GM23338 (cell line): ENCODE data around the gene SLC30A7. TPM values are rescaled to one million over a fixed set of nuclear protein-coding genes. Genes with fewer than 3 reads are reported as not detected.

ENCODE experiments used
- ATAC-seq: fragments of 200-7000 bp; cut with Tn5 transposase; 3 replicates; pipeline ENCODE4 v1.9.1; 2020
- DNase-seq: peaks from one replicate; pipeline ENCODE4 v3.0.0-alpha.2; 2015; ENCODE audit warnings: low spot score
- H2AFZ ChIP-seq: fragments of 200-600 bp; sonication (generic); 2 replicates; pipeline ENCODE4 v1.8.0; 2016; ENCODE audit warnings: antibody characterized with exemption, mild to moderate bottlenecking, moderate library complexity
- H3F3A ChIP-seq: fragments of 200-600 bp; sonication (generic); replicated peaks from 2 replicates; pipeline ENCODE4 v1.8.0; 2017; ENCODE audit warnings: antibody characterized with exemption, mixed run types, low read depth
- H3K27ac ChIP-seq: fragments of 200-600 bp; sonication (generic); 2 replicates; pipeline ENCODE4 v1.6.1; 2016; ENCODE audit warnings: low read depth
- H3K27me3 ChIP-seq: fragments of 200-600 bp; sonication (generic); 2 replicates; pipeline ENCODE4 v1.8.0; 2016; ENCODE audit warnings: mild to moderate bottlenecking, mixed run types, moderate library complexity; ENCODE audit not compliant: insufficient read depth
- H3K36me3 ChIP-seq: fragments of 200-600 bp; sonication (generic); 2 replicates; pipeline ENCODE4 v1.8.0; 2016; ENCODE audit warnings: mild to moderate bottlenecking; ENCODE audit not compliant: insufficient read depth
- H3K4me1 ChIP-seq: fragments of 200-600 bp; sonication (generic); 2 replicates; pipeline ENCODE4 v1.8.0; 2016; ENCODE audit warnings: mild to moderate bottlenecking, moderate library complexity; ENCODE audit not compliant: insufficient read depth
- H3K4me2 ChIP-seq: fragments of 200-600 bp; sonication (generic); 2 replicates; pipeline ENCODE4 v1.7.1; 2017; ENCODE audit warnings: mixed run types
- H3K4me3 ChIP-seq: fragments of 200-600 bp; sonication (generic); 2 replicates; pipeline ENCODE4 v1.6.1; 2016; ENCODE audit warnings: mixed run types
- H3K79me2 ChIP-seq: fragments of 200-600 bp; sonication (generic); replicated peaks from 2 replicates; pipeline ENCODE4 v1.8.0; 2017; ENCODE audit warnings: mild to moderate bottlenecking; ENCODE audit not compliant: insufficient read depth
- H3K9me2 ChIP-seq: fragments of 200-600 bp; sonication (generic); 2 replicates; pipeline ENCODE4 v1.8.0; 2017; ENCODE audit not compliant: insufficient read depth
- H4K20me1 ChIP-seq: fragments of 200-600 bp; sonication (generic); replicated peaks from 2 replicates; pipeline ENCODE4 v1.8.0; 2017; ENCODE audit warnings: mild to moderate bottlenecking; ENCODE audit not compliant: insufficient read depth
- H3K27ac Mint-ChIP-seq: 2 replicates; pipeline ENCODE4 v1.8.0; 2020; ENCODE audit warnings: inconsistent platforms, mild to moderate bottlenecking, moderate library complexity, mixed read lengths
- H3K27me3 Mint-ChIP-seq: 3 replicates; pipeline ENCODE4 v1.8.0; 2022; ENCODE audit warnings: low read depth, mild to moderate bottlenecking, moderate library complexity, mixed read lengths, inconsistent platforms; ENCODE audit not compliant: insufficient read depth, poor library complexity
- H3K36me3 Mint-ChIP-seq: 3 replicates; pipeline ENCODE4 v1.8.0; 2021; ENCODE audit warnings: low read depth, mild to moderate bottlenecking, inconsistent platforms, moderate library complexity, mixed read lengths
- H3K4me1 Mint-ChIP-seq: 3 replicates; pipeline ENCODE4 v1.8.0; 2020; ENCODE audit warnings: mild to moderate bottlenecking, inconsistent platforms, mixed read lengths
- H3K4me3 Mint-ChIP-seq: 3 replicates; pipeline ENCODE4 v1.8.0; 2021; ENCODE audit warnings: moderate library complexity, mild to moderate bottlenecking, inconsistent platforms, mixed read lengths
- H3K9me3 Mint-ChIP-seq: 3 replicates; pipeline ENCODE4 v1.8.0; 2020; ENCODE audit warnings: moderate library complexity, mild to moderate bottlenecking, inconsistent platforms, mixed read lengths
- CTCF ChIP-seq, 2 experiments: fragments of 200-600 bp in 1 of 2; sonication (generic) in 1 of 2; conservative IDR thresholded peaks; 2 replicates each; pipeline versions ENCODE4 v1.5.1 to v1.6.1; 2016 to 2017; ENCODE audit warnings: antibody characterized with exemption in 2 of 2, low read depth in 2 of 2, mild to moderate bottlenecking in 2 of 2, moderate library complexity in 1 of 2
- ETS1 ChIP-seq: IDR thresholded peaks from 2 replicates; pipeline ENCODE4 v1.6.1; 2016; ENCODE audit warnings: antibody characterized with exemption
- EZH2 ChIP-seq: fragments of 200-600 bp; sonication (generic); IDR thresholded peaks from one replicate; pipeline ENCODE4 v1.8.0; 2017; ENCODE audit warnings: antibody characterized with exemption, mild to moderate bottlenecking, low read depth; ENCODE audit not compliant: unreplicated experiment
- EZH2phosphoT487 ChIP-seq: fragments of 200-600 bp; sonication (generic); IDR thresholded peaks from one replicate; pipeline ENCODE4 v1.8.1; 2018; ENCODE audit warnings: antibody characterized with exemption; ENCODE audit not compliant: unreplicated experiment
- JUNB ChIP-seq: IDR thresholded peaks from one replicate; pipeline ENCODE4 v1.6.1; 2016; ENCODE audit warnings: antibody characterized with exemption; ENCODE audit not compliant: unreplicated experiment
- NANOG ChIP-seq: IDR thresholded peaks from 2 replicates; pipeline ENCODE4 v1.6.1; 2016; ENCODE audit warnings: antibody characterized with exemption, borderline replicate concordance
- POLR2AphosphoS5 ChIP-seq: IDR thresholded peaks from 2 replicates; pipeline ENCODE4 v1.6.1; 2016; ENCODE audit warnings: antibody characterized with exemption, low read depth
- REST ChIP-seq: IDR thresholded peaks from one replicate; pipeline ENCODE4 v1.6.1; 2018; ENCODE audit warnings: antibody characterized with exemption; ENCODE audit not compliant: unreplicated experiment
- STAT1 ChIP-seq: IDR thresholded peaks from one replicate; pipeline ENCODE4 v1.6.1; 2016; ENCODE audit warnings: antibody characterized with exemption; ENCODE audit not compliant: unreplicated experiment
- ZNF114 ChIP-seq: fragments of 250-450 bp; sonication (Bioruptor Pico); IDR thresholded peaks from 2 replicates; pipeline ENCODE4 v1.5.0; 2020; ENCODE audit warnings: mild to moderate bottlenecking, moderate library complexity
- ZNF331 ChIP-seq: fragments of 250-450 bp; sonication (Bioruptor Pico); IDR thresholded peaks from 2 replicates; pipeline ENCODE4 v1.5.0; 2020; ENCODE audit warnings: low read depth, mild to moderate bottlenecking, moderate library complexity
- ZNF462 ChIP-seq: fragments of 250-450 bp; sonication (Bioruptor Pico); IDR thresholded peaks from 2 replicates; pipeline ENCODE4 v1.5.0; 2020; ENCODE audit warnings: mild to moderate bottlenecking, moderate library complexity
- long read RNA-seq: library from polyadenylated mRNA; unstranded; transcript quantifications from one replicate; pipeline ENCODE4 v2.0.0, GENCODE V29; 2020; ENCODE audit not compliant: unreplicated experiment
- polyA plus RNA-seq: library from polyadenylated mRNA; unstranded; fragments of >200 nt; fragmentation: Nextera tagmentation; extraction: Ambion mirVana; gene quantifications from 2 replicates; pipeline ENCODE4 v1.2.1, GENCODE V29; 2016
- total RNA-seq: library from RNA; depleted of rRNA; stranded (reverse); fragments of >200 nt; shearing (Covaris generic); gene quantifications from 2 replicates; pipeline ENCODE4 v1.2.3, GENCODE V29; 2014; rRNA removed

The SLC30A7 gene
- total RNA-seq (22.5 and 25.1 TPM in 2 replicates), polyA plus RNA-seq (7.7 and 9.8 TPM in 2 replicates)
- long read RNA-seq, full-length matches to known transcripts = 5 of 8 reads
- long read RNA-seq, partial matches to known transcripts = 1 of 8 reads
- long read RNA-seq, other reads (novel, unspliced or antisense) = 2 of 8 reads

GRCh38 chr1:100895540-100896480 is at the start of gene SLC30A7:
Gene SLC30A7, plus strand, starts transcription at chr1:100896090. Its CDS starts 173 bp downstream, at chr1:100896263.
- H3K79me2 ChIP-seq = peaks cover 68% of the 10 kb centered on the region
- H3K27ac Mint-ChIP-seq = peak within 1 kb of the TSS; percentile 99
- TF ChIP-seq ZNF331 (CRISPR knock-in tag) (no peak), REST (no peak), JUNB (no peak), STAT1 (no peak), EZH2phosphoT487 (no peak), POLR2AphosphoS5 (peak; percentile 80), ZNF114 (CRISPR knock-in tag) (no peak), NANOG (no peak), ZNF462 (CRISPR knock-in tag) (no peak), ETS1 (peak; percentile 76), EZH2 (no peak), CTCF (conservative IDR thresholded peaks at IDR 0.05; ENCODE audit: low read depth in 2 of 2) (no peak)

More at GRCh38 chr1:100895540-100896480, at the start of gene SLC30A7:
- Histone ChIP-seq H4K20me1 (peaks cover 5% of the 10 kb centered on the region; the same call in 1 of the 2 replicates), H3K4me1 (peaks cover 16% of the 10 kb centered on the region), H3K27ac (peak within 1 kb of the TSS; percentile 83), H3K9me2 (peaks cover 4% of the 10 kb centered on the region; the same call in 1 of the 2 replicates), H3F3A (no peaks in the 10 kb centered on the region; the same call in 1 of the 2 replicates), H3K4me2 (peak within 1 kb of the TSS; percentile 97), H3K4me3 (peak within 1 kb of the TSS; percentile 69), H3K36me3 (0 out of 2 replicates have a peak, but pooled peaks cover 17% of the 10 kb centered on the region), H2AFZ (peak within 1 kb of the TSS; percentile 93), H3K27me3 (no peaks in the 10 kb centered on the region)
- peaks cover 43% of the 10 kb centered on the region for H3K36me3 Mint-ChIP-seq
- peak; percentile 87 for ATAC-seq
- peak; percentile 89 for DNase-seq
- H3K9me3 Mint-ChIP-seq = peaks cover 11% of the 10 kb centered on the region
- peaks cover 13% of the 10 kb centered on the region; the same call in 2 of the 3 replicates for H3K4me1 Mint-ChIP-seq
- H3K27me3 Mint-ChIP-seq = peaks cover 3% of the 10 kb centered on the region
- peak within 1 kb of the TSS; percentile 100 for H3K4me3 Mint-ChIP-seq
